CD8-positive, alpha-beta memory T cell (primary cell): ENCODE results near the gene CDK19. TPM values are rescaled to one million over a fixed set of nuclear protein-coding genes. Genes with fewer than 3 reads are reported as not detected.

Experiments used
- CTCF ChIA-PET: fragments of 350-600 bp; sonication (Branson Sonifier 250); formaldehyde crosslinking; loops from one replicate; lab custom pipeline; 2021; ENCODE audit warnings: antibody characterized with exemption; lab: Charles Lee
- POLR2A ChIA-PET: fragments of 350-600 bp; sonication (Branson Sonifier 250); formaldehyde crosslinking; loops from one replicate; lab custom pipeline; 2021; ENCODE audit warnings: antibody characterized with exemption; lab: Charles Lee
- DNase-seq, 5 donors: peaks; one replicate each; pipeline versions ENCODE4 v3.0.0 to v3.0.0-alpha.2; 2020 to 2022; ENCODE audit warnings: mixed read lengths in 1 of 5
- H3K27ac ChIP-seq: one replicate; pipeline ENCODE4 v1.7.0; 2013; ENCODE audit warnings: low read depth, mild to moderate bottlenecking, low read length, moderate library complexity
- H3K27me3 ChIP-seq: 2 replicates; pipeline ENCODE4 v1.7.0; 2013; ENCODE audit warnings: low read length, mild to moderate bottlenecking; ENCODE audit not compliant: insufficient read depth, poor library complexity, severe bottlenecking
- H3K36me3 ChIP-seq: 2 replicates; pipeline ENCODE4 v1.7.0; 2013; ENCODE audit warnings: mild to moderate bottlenecking, low read length, moderate library complexity; ENCODE audit not compliant: insufficient read depth
- H3K4me1 ChIP-seq: 2 replicates; pipeline ENCODE4 v1.7.0; 2013; ENCODE audit warnings: mild to moderate bottlenecking, low read length, moderate library complexity; ENCODE audit not compliant: insufficient read depth
- H3K4me3 ChIP-seq: 2 replicates; pipeline ENCODE4 v1.7.0; 2013; ENCODE audit warnings: mild to moderate bottlenecking, low read length
- H3K9me3 ChIP-seq: 2 replicates; pipeline ENCODE4 v1.7.0; 2013; ENCODE audit warnings: mild to moderate bottlenecking, low read length
- H3K27ac Mint-ChIP-seq, 8 donors: one replicate each; pipeline ENCODE4 v1.8.0; 2020 to 2021; ENCODE audit warnings: mixed read lengths in 8 of 8, mild to moderate bottlenecking in 6 of 8, inconsistent platforms in 3 of 8, moderate library complexity in 3 of 8
- H3K27me3 Mint-ChIP-seq, 2 donors: one replicate each; pipeline ENCODE4 v1.8.0; 2020 to 2021; ENCODE audit warnings: mixed read lengths in 2 of 2, mild to moderate bottlenecking in 1 of 2, moderate library complexity in 1 of 2
- H3K36me3 Mint-ChIP-seq, 3 donors: one replicate each; pipeline ENCODE4 v1.8.0; 2020 to 2021; ENCODE audit warnings: mixed read lengths in 3 of 3, inconsistent platforms in 1 of 3, mild to moderate bottlenecking in 1 of 3
- H3K4me1 Mint-ChIP-seq, 3 donors: one replicate each; pipeline ENCODE4 v1.8.0; 2020 to 2021; ENCODE audit warnings: mixed read lengths in 3 of 3, inconsistent platforms in 1 of 3, mild to moderate bottlenecking in 1 of 3
- H3K4me3 Mint-ChIP-seq, 7 donors: one replicate each; pipeline ENCODE4 v1.8.0; 2020 to 2021; ENCODE audit warnings: mixed read lengths in 7 of 7, mild to moderate bottlenecking in 6 of 7, moderate library complexity in 4 of 7, inconsistent platforms in 2 of 7
- H3K9me3 Mint-ChIP-seq, 5 donors: one replicate each; pipeline ENCODE4 v1.8.0; 2020 to 2022; ENCODE audit warnings: mixed read lengths in 5 of 5, mild to moderate bottlenecking in 3 of 5, moderate library complexity in 2 of 5, inconsistent platforms in 1 of 5
- polyA plus RNA-seq: library from polyadenylated mRNA; unstranded; fragments of 300-500 nt; fragmentation: Illumina TruSeq; gene quantifications from one replicate; pipeline ENCODE4 v1.2.3, GENCODE V29; 2021
- total RNA-seq, 2 experiments: library from RNA; stranded (reverse); gene quantifications; one replicate each; pipeline ENCODE4 v1.2.3, GENCODE V29; 2021

The CDK19 gene
- total and polyA plus RNA-seq, 3 experiments from 2014 or later = 2.1 to 9.1 (median 8.4) TPM

GRCh38 chr6:110653381-110653780 lies 161.9 kb downstream of the CDK19 start:
- H3K4me3 Mint-ChIP-seq = no peak overlapping the region
- H3K9me3 Mint-ChIP-seq = no peaks in the 10 kb centered on the region
- H3K36me3 Mint-ChIP-seq = peaks cover 4 to 9% (median 6%) of the 10 kb centered on the region in 3 donors
- ChIA-PET CTCF (no interaction called here), POLR2A (interaction anchor here (1.0 kb wide), 1 partner anchor 12 kb away, joined by 3 read pairs; no protein-coding TSS in a partner anchor)
- no peaks in the 10 kb centered on the region for H3K4me1 ChIP-seq
- H3K4me3 ChIP-seq = no peak overlapping the region
- H3K9me3 ChIP-seq = no peaks in the 10 kb centered on the region
- no peak for DNase-seq
- H3K27ac ChIP-seq = no peak overlapping the region
- no peaks in the 10 kb centered on the region for H3K27me3 Mint-ChIP-seq
- no peaks in the 10 kb centered on the region for H3K27me3 ChIP-seq
- no peaks in the 10 kb centered on the region for H3K36me3 ChIP-seq
- H3K4me1 Mint-ChIP-seq = peaks cover 0 to 18% (median 14%) of the 10 kb centered on the region in 3 donors
- peak overlapping the region in 4 of 8 donors; percentile 14 to 29 (median 24) for H3K27ac Mint-ChIP-seq

GRCh38 chr6:110652520-110652919 lies 162.7 kb downstream of the CDK19 start:
- Histone ChIP-seq H3K9me3 (no peaks in the 10 kb centered on the region), H3K27ac (no peak overlapping the region), H3K4me3 (no peak overlapping the region), H3K27me3 (no peaks in the 10 kb centered on the region), H3K4me1 (no peaks in the 10 kb centered on the region), H3K36me3 (no peaks in the 10 kb centered on the region)
- H3K27ac Mint-ChIP-seq = peak overlapping the region in 3 of 8 donors; percentile 7 to 32 (median 24)
- ChIA-PET CTCF (no interaction called here), POLR2A (no interaction called here)
- H3K9me3 Mint-ChIP-seq = no peaks in the 10 kb centered on the region
- DNase-seq = no peak
- peaks cover 3 to 9% (median 4%) of the 10 kb centered on the region in 3 donors for H3K36me3 Mint-ChIP-seq
- H3K27me3 Mint-ChIP-seq = no peaks in the 10 kb centered on the region
- H3K4me3 Mint-ChIP-seq = no peak overlapping the region
- peaks cover 0 to 18% (median 14%) of the 10 kb centered on the region in 3 donors for H3K4me1 Mint-ChIP-seq

GRCh38 chr6:110650755-110651154 lies 164.5 kb downstream of the CDK19 start:
- Mint-ChIP-seq H3K4me1 (peaks cover 0 to 18% (median 14%) of the 10 kb centered on the region in 3 donors), H3K27ac (peak overlapping the region in 2 of 8 donors; percentile 48 to 54), H3K9me3 (no peaks in the 10 kb centered on the region), H3K36me3 (peaks cover 3 to 18% (median 4%) of the 10 kb centered on the region in 3 donors), H3K4me3 (no peak overlapping the region), H3K27me3 (no peaks in the 10 kb centered on the region)
- Histone ChIP-seq H3K27ac (no peak overlapping the region), H3K4me1 (no peaks in the 10 kb centered on the region), H3K27me3 (no peaks in the 10 kb centered on the region), H3K36me3 (no peaks in the 10 kb centered on the region), H3K4me3 (no peak overlapping the region), H3K9me3 (no peaks in the 10 kb centered on the region)
- DNase-seq = no peak
- POLR2A ChIA-PET = no interaction called here
- CTCF ChIA-PET = no interaction called here

GRCh38 chr6:110649704-110650103 lies 165.6 kb downstream of the CDK19 start:
- Mint-ChIP-seq H3K27ac (no peak overlapping the region), H3K27me3 (no peaks in the 10 kb centered on the region), H3K36me3 (peaks cover 0 to 21% (median 2%) of the 10 kb centered on the region in 3 donors), H3K4me1 (peaks cover 0 to 14% (median 13%) of the 10 kb centered on the region in 3 donors), H3K4me3 (no peak overlapping the region), H3K9me3 (no peaks in the 10 kb centered on the region)
- Histone ChIP-seq H3K27ac (no peak overlapping the region), H3K4me3 (no peak overlapping the region), H3K27me3 (no peaks in the 10 kb centered on the region), H3K9me3 (no peaks in the 10 kb centered on the region), H3K36me3 (no peaks in the 10 kb centered on the region), H3K4me1 (no peaks in the 10 kb centered on the region)
- ChIA-PET CTCF (no interaction called here), POLR2A (no interaction called here)
- DNase-seq = no peak

- Mint-ChIP-seq H3K9me3 (no peaks in the 10 kb centered on the region), H3K27me3 (no peaks in the 10 kb centered on the region), H3K4me1 (peaks cover 0 to 1% (median 0%) of the 10 kb centered on the region in 3 donors), H3K36me3 (peaks cover 0 to 22% (median 5%) of the 10 kb centered on the region in 3 donors), H3K27ac (peak overlapping the region in 2 of 8 donors; percentile 13 to 38), H3K4me3 (no peak overlapping the region)
- no peak overlapping the region for H3K27ac ChIP-seq
- no peak overlapping the region for H3K4me3 ChIP-seq
- no peak for DNase-seq
- H3K27me3 ChIP-seq = no peaks in the 10 kb centered on the region
- ChIA-PET POLR2A (no interaction called here), CTCF (no interaction called here)
- no peaks in the 10 kb centered on the region for H3K9me3 ChIP-seq
- H3K36me3 ChIP-seq = no peaks in the 10 kb centered on the region
- no peaks in the 10 kb centered on the region for H3K4me1 ChIP-seq
These were observed 168.0 kb downstream of the CDK19 start for GRCh38 chr6:110646951-110647910.

GRCh38 chr6:110646419-110646698 lies 168.9 kb downstream of the CDK19 start:
- CTCF ChIA-PET = no interaction called here
- Mint-ChIP-seq H3K27ac (no peak overlapping the region), H3K9me3 (no peaks in the 10 kb centered on the region), H3K27me3 (no peaks in the 10 kb centered on the region), H3K36me3 (peaks cover 4 to 25% (median 8%) of the 10 kb centered on the region in 3 donors), H3K4me1 (peaks cover 0 to 1% (median 0%) of the 10 kb centered on the region in 3 donors), H3K4me3 (no peak overlapping the region)
- Histone ChIP-seq H3K4me1 (no peaks in the 10 kb centered on the region), H3K27ac (no peak overlapping the region), H3K4me3 (no peak overlapping the region), H3K9me3 (no peaks in the 10 kb centered on the region), H3K27me3 (no peaks in the 10 kb centered on the region), H3K36me3 (no peaks in the 10 kb centered on the region)
- DNase-seq = no peak
- POLR2A ChIA-PET = no interaction called here

GRCh38 chr6:110645685-110646418 lies 169.4 kb downstream of the CDK19 start:
- H3K4me1 ChIP-seq = no peaks in the 10 kb centered on the region
- no peak for DNase-seq
- no peaks in the 10 kb centered on the region for H3K27me3 Mint-ChIP-seq
- no peak overlapping the region for H3K4me3 Mint-ChIP-seq
- peaks cover 4 to 28% (median 8%) of the 10 kb centered on the region in 3 donors for H3K36me3 Mint-ChIP-seq
- ChIA-PET POLR2A (no interaction called here), CTCF (no interaction called here)
- no peak overlapping the region for H3K4me3 ChIP-seq
- no peaks in the 10 kb centered on the region for H3K9me3 ChIP-seq
- no peak overlapping the region for H3K27ac ChIP-seq
- H3K9me3 Mint-ChIP-seq = no peaks in the 10 kb centered on the region
- no peaks in the 10 kb centered on the region for H3K27me3 ChIP-seq
- peaks cover 0 to 1% (median 0%) of the 10 kb centered on the region in 3 donors for H3K4me1 Mint-ChIP-seq
- H3K36me3 ChIP-seq = no peaks in the 10 kb centered on the region
- H3K27ac Mint-ChIP-seq = no peak overlapping the region

- CTCF ChIA-PET = no interaction called here
- H3K36me3 ChIP-seq = peaks cover 4% of the 10 kb centered on the region
- no peaks in the 10 kb centered on the region for H3K9me3 ChIP-seq
- H3K27me3 ChIP-seq = no peaks in the 10 kb centered on the region
- Mint-ChIP-seq H3K36me3 (peaks cover 14 to 39% (median 17%) of the 10 kb centered on the region in 3 donors), H3K4me3 (no peak overlapping the region), H3K9me3 (no peaks in the 10 kb centered on the region), H3K4me1 (peaks cover 0 to 1% (median 0%) of the 10 kb centered on the region in 3 donors), H3K27me3 (no peaks in the 10 kb centered on the region), H3K27ac (no peak overlapping the region)
- POLR2A ChIA-PET = no interaction called here
- DNase-seq = no peak
- no peak overlapping the region for H3K27ac ChIP-seq
- no peaks in the 10 kb centered on the region for H3K4me1 ChIP-seq
- no peak overlapping the region for H3K4me3 ChIP-seq
These were observed 172.1 kb downstream of the CDK19 start for GRCh38 chr6:110643175-110643574.
